NOMO-1 (cell line): ENCODE results near the gene B4GALT2.

ENCODE experiments used
- DNase-seq, 2 experiments: peaks; one replicate each; lab custom pipeline; 2025; ENCODE audit not compliant: unreplicated experiment in 2 of 2; lab: John Stamatoyannopoulos, UW

B4GALT2 gene

GRCh38 chr1:44000122-44000665 lies 21.2 kb downstream of the B4GALT2 start:
- no peak for DNase-seq

GRCh38 chr1:44002165-44002564 lies 23.2 kb downstream of the B4GALT2 start:
- no peak for DNase-seq

- DNase-seq = no peak
Measured at GRCh38 chr1:44002606-44003157, 23.7 kb downstream of the B4GALT2 start.

- no peak for DNase-seq
Measured at GRCh38 chr1:44008259-44008658, 29.2 kb downstream of the B4GALT2 start.

- no peak for DNase-seq
Measured at GRCh38 chr1:44010935-44011471, 32.0 kb downstream of the B4GALT2 start.

- DNase-seq = no peak
Measured at GRCh38 chr1:44012404-44012803, 33.4 kb downstream of the B4GALT2 start.

- DNase-seq = no peak
Measured at GRCh38 chr1:44012941-44013609, 34.1 kb downstream of the B4GALT2 start.

- DNase-seq = no peak
Measured at GRCh38 chr1:44013949-44014348, 34.9 kb downstream of the B4GALT2 start.

GRCh38 chr1:44014365-44015104 lies 35.5 kb downstream of the B4GALT2 start:
- DNase-seq = no peak

- DNase-seq = no peak
Measured at GRCh38 chr1:44015206-44015605, 36.2 kb downstream of the B4GALT2 start.

- no peak for DNase-seq
Measured at GRCh38 chr1:44016041-44016889, 37.3 kb downstream of the B4GALT2 start.

GRCh38 chr1:44016890-44017400 lies 37.9 kb downstream of the B4GALT2 start:
- no peak for DNase-seq

GRCh38 chr1:44019466-44019948 lies 40.5 kb downstream of the B4GALT2 start:
- no peak for DNase-seq

- no peak for DNase-seq
Measured at GRCh38 chr1:44020464-44020863, 41.5 kb downstream of the B4GALT2 start.

- DNase-seq = no peak
Measured at GRCh38 chr1:44021156-44021555, 42.1 kb downstream of the B4GALT2 start.

GRCh38 chr1:44021581-44022321 lies 42.7 kb downstream of the B4GALT2 start:
- DNase-seq = no peak

GRCh38 chr1:44024031-44024902 lies 45.3 kb downstream of the B4GALT2 start:
- no peak for DNase-seq

GRCh38 chr1:44024903-44025525 lies 46.0 kb downstream of the B4GALT2 start:
- DNase-seq = no peak
